Heart left ventricle (tissue), 13 donors: ENCODE data around the gene GSKIP.

Experiments used
- POLR2A ChIP-seq, 2 donors: fragments of 450-650 bp; IDR thresholded peaks; one replicate each; pipeline ENCODE4 v1.6.1; 2017; ENCODE audit warnings: antibody characterized with exemption in 2 of 2, mild to moderate bottlenecking in 2 of 2, moderate library complexity in 2 of 2
- TF ChIP-seq, protein P1 (sequence below), 12 donors: fragments of 200-600 bp; sonication (generic) in 4 of 12; IDR thresholded peaks; one replicate each; pipeline versions ENCODE4 v1.5.0 to v1.8.0; 2018 to 2022; ENCODE audit warnings: antibody characterized with exemption in 12 of 12, mild to moderate bottlenecking in 5 of 12
- donor health status: ischemic (EF 13 %, LVEDD 7.1; RV severe dilation, severe dysfunction).
- donor health status: DM: no; HTN: yes; CAD: no.
- donor health status: DM: no; HTN: no; CAD: no.
- donor health status: ischemic (EF 25% LVEDD 6.9; RV normal size, moderate dysfunction).
- donor health status: ischemic (EF 25% LVEDD 5.7; RV mildly dilated, moderate dysfunction).
- donor health status: ischemic (EF 35%, LVEDD 5.7; RV mildly dilated, moderate dysfunction).
- donor health status: nonischemic (EF 11% LVEDD 7.7; RV severe dilation, severe dysfunction).
- donor health status: DM: yes; HTN: yes; CAD: no.
- donor health status: PGD.
- donor health status: ischemic (EF 29% LVEDD 5.4; RV normal size, mild dysfunction).
- donor health status: nonischemic (EF 23%, LVEDD 6.1; RV moderate dilation, normal function).

DNA sequence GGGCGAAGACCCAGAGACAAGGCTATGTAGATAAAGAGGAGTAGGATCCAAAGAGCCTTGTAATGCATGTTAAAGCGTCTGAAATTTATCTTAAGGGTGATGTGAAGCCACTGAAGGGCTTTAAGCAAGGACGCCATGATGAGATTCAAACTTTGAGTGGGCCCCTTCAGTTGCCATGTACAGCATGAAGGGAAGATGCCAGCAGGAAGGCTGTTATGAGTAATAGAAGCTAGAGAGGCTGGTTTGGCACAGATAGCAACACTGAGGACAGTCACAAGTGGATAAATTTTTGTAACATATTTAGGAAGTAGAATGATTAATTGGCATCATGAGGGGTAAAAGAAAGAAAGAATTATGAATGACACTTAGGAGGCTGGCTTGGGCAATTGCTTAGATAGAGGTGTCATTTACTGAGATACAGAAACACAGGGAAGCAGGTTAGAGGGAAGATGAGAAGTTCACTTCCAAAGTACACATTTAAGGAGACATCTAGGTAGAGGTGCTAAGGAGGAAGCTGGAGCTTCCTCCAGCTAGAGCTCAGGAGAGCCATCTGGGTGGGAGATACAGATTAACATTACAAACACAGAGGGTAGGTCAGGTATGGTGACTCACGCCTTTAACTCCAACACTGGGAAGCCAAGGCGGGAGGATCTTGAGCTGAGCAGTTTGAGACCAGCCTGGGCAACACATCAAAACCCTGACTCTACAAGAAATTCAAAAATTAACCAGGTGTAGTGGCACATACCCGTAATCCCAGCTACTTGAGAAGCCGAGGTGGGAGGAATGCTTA, 13.8 kb upstream of the GSKIP start:
- no peak for TF ChIP-seq POLR2A (IDR thresholded peaks at IDR 0.05)
- TF ChIP-seq, protein P1, sequence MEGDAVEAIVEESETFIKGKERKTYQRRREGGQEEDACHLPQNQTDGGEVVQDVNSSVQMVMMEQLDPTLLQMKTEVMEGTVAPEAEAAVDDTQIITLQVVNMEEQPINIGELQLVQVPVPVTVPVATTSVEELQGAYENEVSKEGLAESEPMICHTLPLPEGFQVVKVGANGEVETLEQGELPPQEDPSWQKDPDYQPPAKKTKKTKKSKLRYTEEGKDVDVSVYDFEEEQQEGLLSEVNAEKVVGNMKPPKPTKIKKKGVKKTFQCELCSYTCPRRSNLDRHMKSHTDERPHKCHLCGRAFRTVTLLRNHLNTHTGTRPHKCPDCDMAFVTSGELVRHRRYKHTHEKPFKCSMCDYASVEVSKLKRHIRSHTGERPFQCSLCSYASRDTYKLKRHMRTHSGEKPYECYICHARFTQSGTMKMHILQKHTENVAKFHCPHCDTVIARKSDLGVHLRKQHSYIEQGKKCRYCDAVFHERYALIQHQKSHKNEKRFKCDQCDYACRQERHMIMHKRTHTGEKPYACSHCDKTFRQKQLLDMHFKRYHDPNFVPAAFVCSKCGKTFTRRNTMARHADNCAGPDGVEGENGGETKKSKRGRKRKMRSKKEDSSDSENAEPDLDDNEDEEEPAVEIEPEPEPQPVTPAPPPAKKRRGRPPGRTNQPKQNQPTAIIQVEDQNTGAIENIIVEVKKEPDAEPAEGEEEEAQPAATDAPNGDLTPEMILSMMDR (IDR thresholded peaks at IDR 0.05), result no peak
